Ovary (tissue), 3 donors: ENCODE data around the gene XYLT2.

Experiments used
- EP300 ChIP-seq: sonication (generic); formaldehyde crosslinking; IDR thresholded peaks from one replicate; pipeline ENCODE4 v1.6.1; 2017; ENCODE audit warnings: antibody characterized with exemption
- POLR2A ChIP-seq: fragments of 450-650 bp; IDR thresholded peaks from one replicate; pipeline ENCODE4 v1.6.1; 2017; ENCODE audit warnings: antibody characterized with exemption, mild to moderate bottlenecking, moderate library complexity
- TF ChIP-seq, protein P1 (sequence below), 3 donors: fragments of 450-650 bp in 2 of 3; fragments of 200-600 bp in 1 of 3; IDR thresholded peaks; one replicate each; pipeline versions ENCODE4 v1.5.1 to v1.8.0; 2016 to 2022; ENCODE audit warnings: antibody characterized with exemption in 3 of 3, mild to moderate bottlenecking in 1 of 3
- donor health status: DM: no; HTN: no; CAD: no.

DNA sequence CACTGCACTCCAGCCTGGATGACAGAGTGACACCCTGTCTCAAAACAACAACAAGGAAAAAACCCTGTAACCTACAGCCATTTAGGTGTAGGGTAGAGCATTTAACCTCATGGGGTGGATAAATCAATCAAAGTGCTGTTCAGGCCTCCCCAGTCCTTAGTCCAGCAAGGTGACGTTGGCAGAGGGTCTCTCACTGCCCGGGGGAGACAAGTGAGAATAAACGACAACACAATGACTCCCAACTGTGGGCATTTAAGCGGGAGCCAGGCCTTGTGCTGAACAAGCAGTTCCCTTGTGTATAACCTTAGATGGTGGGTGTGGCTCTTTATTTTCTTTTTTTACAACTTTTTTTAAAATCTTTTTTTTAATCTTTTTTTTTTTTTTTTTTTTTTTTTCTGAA lies 42.3 kb upstream of the XYLT2 start:
- TF ChIP-seq, protein P1, sequence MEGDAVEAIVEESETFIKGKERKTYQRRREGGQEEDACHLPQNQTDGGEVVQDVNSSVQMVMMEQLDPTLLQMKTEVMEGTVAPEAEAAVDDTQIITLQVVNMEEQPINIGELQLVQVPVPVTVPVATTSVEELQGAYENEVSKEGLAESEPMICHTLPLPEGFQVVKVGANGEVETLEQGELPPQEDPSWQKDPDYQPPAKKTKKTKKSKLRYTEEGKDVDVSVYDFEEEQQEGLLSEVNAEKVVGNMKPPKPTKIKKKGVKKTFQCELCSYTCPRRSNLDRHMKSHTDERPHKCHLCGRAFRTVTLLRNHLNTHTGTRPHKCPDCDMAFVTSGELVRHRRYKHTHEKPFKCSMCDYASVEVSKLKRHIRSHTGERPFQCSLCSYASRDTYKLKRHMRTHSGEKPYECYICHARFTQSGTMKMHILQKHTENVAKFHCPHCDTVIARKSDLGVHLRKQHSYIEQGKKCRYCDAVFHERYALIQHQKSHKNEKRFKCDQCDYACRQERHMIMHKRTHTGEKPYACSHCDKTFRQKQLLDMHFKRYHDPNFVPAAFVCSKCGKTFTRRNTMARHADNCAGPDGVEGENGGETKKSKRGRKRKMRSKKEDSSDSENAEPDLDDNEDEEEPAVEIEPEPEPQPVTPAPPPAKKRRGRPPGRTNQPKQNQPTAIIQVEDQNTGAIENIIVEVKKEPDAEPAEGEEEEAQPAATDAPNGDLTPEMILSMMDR (IDR thresholded peaks at IDR 0.05) = no peak
- TF ChIP-seq POLR2A (no peak), EP300 (no peak)
